ENCODE results near the gene C5orf63. TPM values are rescaled to one million over a fixed set of nuclear protein-coding genes. Genes with fewer than 3 reads are reported as not detected.

Gene C5orf63
- total and polyA plus RNA-seq, 4 donors = 2.1 to 6.4 (median 3.8) TPM

- TF ChIP-seq CTCF (IDR thresholded peaks at IDR 0.05; ENCODE audit: low read depth, low read length, missing input control) (no peak), MAX (IDR thresholded peaks at IDR 0.05) (no peak), TAF1 (conservative IDR thresholded peaks at IDR 0.05) (no peak), NR2F2 (IDR thresholded peaks at IDR 0.05) (no peak), RXRA (IDR thresholded peaks at IDR 0.05) (no peak)
Measured at GRCh38 chr5:127085796-127086195, 12.5 kb upstream of the C5orf63 start (continued).

GRCh38 chr5:127085371-127085770, 12.1 kb upstream of the C5orf63 start:
- no peak for DNase-seq (ENCODE audit: low spot score)
- TF ChIP-seq SP1 (IDR thresholded peaks at IDR 0.05) = no peak
- TF ChIP-seq ATF3 (IDR thresholded peaks at IDR 0.05) = no peak
- TF ChIP-seq RAD21 (IDR thresholded peaks at IDR 0.05) = no peak
- TF ChIP-seq FOXA2 (IDR thresholded peaks at IDR 0.05) = no peak
- TF ChIP-seq REST (IDR thresholded peaks at IDR 0.05) = no peak
- no peak for TF ChIP-seq CTCF (IDR thresholded peaks at IDR 0.05; ENCODE audit: low read depth, low read length, missing input control)
- no peak for TF ChIP-seq HNF4G (IDR thresholded peaks at IDR 0.05)
- TF ChIP-seq ZBTB33 (IDR thresholded peaks at IDR 0.05) = no peak
- no peak for TF ChIP-seq EGR1 (IDR thresholded peaks at IDR 0.05; ENCODE audit: low read depth in 2 of 2)
- no peak for TF ChIP-seq MAX (IDR thresholded peaks at IDR 0.05)
- no peak for TF ChIP-seq FOXA1 (IDR thresholded peaks at IDR 0.05)
- no peak for TF ChIP-seq TAF1 (conservative IDR thresholded peaks at IDR 0.05)
- TF ChIP-seq RXRA (IDR thresholded peaks at IDR 0.05) = no peak
- no peak for TF ChIP-seq YY1 (IDR thresholded peaks at IDR 0.05)
- TF ChIP-seq JUND (IDR thresholded peaks at IDR 0.05) = no peak
- no peaks in the 10 kb centered on the region for H3K9me3 ChIP-seq (ENCODE audit: control insufficient read depth in 4 of 4, low read length in 3 of 4)
- no peaks in the 10 kb centered on the region for H3K4me1 ChIP-seq (ENCODE audit: control insufficient read depth in 4 of 4, insufficient read depth in 4 of 4, low read length in 3 of 4)
- no peak overlapping the region for H3K9ac ChIP-seq (ENCODE audit: low read depth in 1 of 2, low read length in 2 of 2)
- WGBS = 82% methylated on average over 2 of the region's 2 CpGs
- H3K36me3 ChIP-seq (ENCODE audit: control insufficient read depth in 4 of 4, insufficient read depth in 3 of 4, low read depth in 1 of 4, low read length in 3 of 4) = no peaks in the 10 kb centered on the region
- H3K27me3 ChIP-seq (ENCODE audit: control insufficient read depth in 4 of 4, insufficient read depth in 4 of 4, low read length in 3 of 4) = no peaks in the 10 kb centered on the region
- H3K27ac ChIP-seq (ENCODE audit: low read depth in 1 of 2, low read length in 2 of 2) = no peak overlapping the region
- no peak overlapping the region for H3K4me3 ChIP-seq (ENCODE audit: low read depth in 1 of 3, low read length in 3 of 3)

All from liver (tissue), 9 donors.